Measurements from ENCODE around the gene PHF8. TPM values are rescaled to one million over a fixed set of nuclear protein-coding genes. Genes with fewer than 3 reads are reported as not detected.

PHF8 gene
- total RNA-seq, 1 experiment from 2014 or later, result 29.6 TPM

GRCh38 chrX:53984895-53985294 lies 59.4 kb downstream of the PHF8 start:
- Mint-ChIP-seq H3K4me1 (no peaks in the 10 kb centered on the region), H3K27ac (no peak overlapping the region), H3K4me3 (no peak overlapping the region), H3K9me3 (no peaks in the 10 kb centered on the region), H3K36me3 (peaks cover 36% of the 10 kb centered on the region), H3K27me3 (ENCODE audit: low read depth) (no peaks in the 10 kb centered on the region)
- CTCF ChIA-PET, result no interaction called here
- ATAC-seq (no peak), DNase-seq (ENCODE audit: low spot score) (no peak)
- no peak for TF ChIP-seq TEAD4 (CRISPR knock-in tag; IDR thresholded peaks at IDR 0.05)
- POLR2A ChIA-PET, result no interaction called here

DNA sequence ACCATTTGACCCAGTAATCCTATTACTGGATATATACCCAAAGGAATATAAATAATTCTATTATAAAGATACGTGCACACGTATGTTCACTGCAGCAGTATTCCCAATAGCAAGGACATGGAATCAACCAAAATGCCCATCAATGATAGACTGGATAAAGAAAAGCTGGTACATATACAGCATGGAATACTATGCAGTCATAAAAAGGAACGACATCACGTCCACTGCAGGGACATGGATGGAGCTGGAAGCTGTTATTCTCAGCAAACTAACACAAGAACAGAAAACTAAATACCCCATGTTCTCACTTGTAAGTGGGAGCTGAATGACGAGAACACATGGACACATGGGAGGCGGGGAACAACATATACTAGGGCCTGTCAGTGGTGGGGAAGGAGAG lies 69.7 kb downstream of the PHF8 start:
- peaks cover 3% of the 10 kb centered on the region; the same call in 1 of the 2 replicates for H3K4me1 Mint-ChIP-seq
- ChIA-PET CTCF (no interaction called here), POLR2A (no interaction called here)
- H3K4me3 Mint-ChIP-seq, result no peak overlapping the region
- H3K36me3 Mint-ChIP-seq, result peaks cover 41% of the 10 kb centered on the region
- no peak for TF ChIP-seq AR (CRISPR knock-in tag; IDR thresholded peaks at IDR 0.05)
- TF ChIP-seq ELF4 (CRISPR knock-in tag; IDR thresholded peaks at IDR 0.05; ENCODE audit: low read depth), result no peak
- no peak for TF ChIP-seq MAX (CRISPR knock-in tag; IDR thresholded peaks at IDR 0.05)
- TF ChIP-seq ZNF317 (CRISPR knock-in tag; IDR thresholded peaks at IDR 0.05; ENCODE audit: borderline replicate concordance, low read depth), result no peak
- TF ChIP-seq TCF7 (CRISPR knock-in tag; IDR thresholded peaks at IDR 0.05; ENCODE audit: low read depth), result no peak
- no peak for TF ChIP-seq CBFB (CRISPR knock-in tag; IDR thresholded peaks at IDR 0.05; ENCODE audit: low read depth)
- TF ChIP-seq FOXK1 (CRISPR knock-in tag; IDR thresholded peaks at IDR 0.05), result no peak
- no peak for TF ChIP-seq ZNF423 (CRISPR knock-in tag; IDR thresholded peaks at IDR 0.05)
- TF ChIP-seq SMAD3 (CRISPR knock-in tag; IDR thresholded peaks at IDR 0.05; ENCODE audit: borderline replicate concordance), result no peak
- no peak for TF ChIP-seq IRF1 (CRISPR knock-in tag; IDR thresholded peaks at IDR 0.05)
- no peak for TF ChIP-seq ZNF671 (CRISPR knock-in tag; IDR thresholded peaks at IDR 0.05)
- TF ChIP-seq NFE2L1 (CRISPR knock-in tag; IDR thresholded peaks at IDR 0.05), result no peak
- TF ChIP-seq, protein P1, sequence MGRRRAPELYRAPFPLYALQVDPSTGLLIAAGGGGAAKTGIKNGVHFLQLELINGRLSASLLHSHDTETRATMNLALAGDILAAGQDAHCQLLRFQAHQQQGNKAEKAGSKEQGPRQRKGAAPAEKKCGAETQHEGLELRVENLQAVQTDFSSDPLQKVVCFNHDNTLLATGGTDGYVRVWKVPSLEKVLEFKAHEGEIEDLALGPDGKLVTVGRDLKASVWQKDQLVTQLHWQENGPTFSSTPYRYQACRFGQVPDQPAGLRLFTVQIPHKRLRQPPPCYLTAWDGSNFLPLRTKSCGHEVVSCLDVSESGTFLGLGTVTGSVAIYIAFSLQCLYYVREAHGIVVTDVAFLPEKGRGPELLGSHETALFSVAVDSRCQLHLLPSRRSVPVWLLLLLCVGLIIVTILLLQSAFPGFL (CRISPR knock-in tag; IDR thresholded peaks at IDR 0.05; ENCODE audit: borderline replicate concordance), result no peak
- no peak for TF ChIP-seq ZBTB43 (CRISPR knock-in tag; IDR thresholded peaks at IDR 0.05)
- TF ChIP-seq SP1 (CRISPR knock-in tag; conservative IDR thresholded peaks at IDR 0.05), result no peak
- TF ChIP-seq FOXJ3 (CRISPR knock-in tag; IDR thresholded peaks at IDR 0.05; ENCODE audit: borderline replicate concordance), result no peak
- TF ChIP-seq ETV6 (CRISPR knock-in tag; IDR thresholded peaks at IDR 0.05), result no peak
- TF ChIP-seq OVOL2 (CRISPR knock-in tag; IDR thresholded peaks at IDR 0.05; ENCODE audit: borderline replicate concordance), result no peak
- TF ChIP-seq, protein P2, sequence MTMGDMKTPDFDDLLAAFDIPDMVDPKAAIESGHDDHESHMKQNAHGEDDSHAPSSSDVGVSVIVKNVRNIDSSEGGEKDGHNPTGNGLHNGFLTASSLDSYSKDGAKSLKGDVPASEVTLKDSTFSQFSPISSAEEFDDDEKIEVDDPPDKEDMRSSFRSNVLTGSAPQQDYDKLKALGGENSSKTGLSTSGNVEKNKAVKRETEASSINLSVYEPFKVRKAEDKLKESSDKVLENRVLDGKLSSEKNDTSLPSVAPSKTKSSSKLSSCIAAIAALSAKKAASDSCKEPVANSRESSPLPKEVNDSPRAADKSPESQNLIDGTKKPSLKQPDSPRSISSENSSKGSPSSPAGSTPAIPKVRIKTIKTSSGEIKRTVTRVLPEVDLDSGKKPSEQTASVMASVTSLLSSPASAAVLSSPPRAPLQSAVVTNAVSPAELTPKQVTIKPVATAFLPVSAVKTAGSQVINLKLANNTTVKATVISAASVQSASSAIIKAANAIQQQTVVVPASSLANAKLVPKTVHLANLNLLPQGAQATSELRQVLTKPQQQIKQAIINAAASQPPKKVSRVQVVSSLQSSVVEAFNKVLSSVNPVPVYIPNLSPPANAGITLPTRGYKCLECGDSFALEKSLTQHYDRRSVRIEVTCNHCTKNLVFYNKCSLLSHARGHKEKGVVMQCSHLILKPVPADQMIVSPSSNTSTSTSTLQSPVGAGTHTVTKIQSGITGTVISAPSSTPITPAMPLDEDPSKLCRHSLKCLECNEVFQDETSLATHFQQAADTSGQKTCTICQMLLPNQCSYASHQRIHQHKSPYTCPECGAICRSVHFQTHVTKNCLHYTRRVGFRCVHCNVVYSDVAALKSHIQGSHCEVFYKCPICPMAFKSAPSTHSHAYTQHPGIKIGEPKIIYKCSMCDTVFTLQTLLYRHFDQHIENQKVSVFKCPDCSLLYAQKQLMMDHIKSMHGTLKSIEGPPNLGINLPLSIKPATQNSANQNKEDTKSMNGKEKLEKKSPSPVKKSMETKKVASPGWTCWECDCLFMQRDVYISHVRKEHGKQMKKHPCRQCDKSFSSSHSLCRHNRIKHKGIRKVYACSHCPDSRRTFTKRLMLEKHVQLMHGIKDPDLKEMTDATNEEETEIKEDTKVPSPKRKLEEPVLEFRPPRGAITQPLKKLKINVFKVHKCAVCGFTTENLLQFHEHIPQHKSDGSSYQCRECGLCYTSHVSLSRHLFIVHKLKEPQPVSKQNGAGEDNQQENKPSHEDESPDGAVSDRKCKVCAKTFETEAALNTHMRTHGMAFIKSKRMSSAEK (CRISPR knock-in tag; IDR thresholded peaks at IDR 0.05; ENCODE audit: borderline replicate concordance), result no peak
- TF ChIP-seq ZNF138 (CRISPR knock-in tag; conservative IDR thresholded peaks at IDR 0.05), result no peak
- ATAC-seq, result no peak
- no peaks in the 10 kb centered on the region; the same call in 1 of the 2 replicates for H3K27me3 Mint-ChIP-seq (ENCODE audit: low read depth)
- H3K9me3 Mint-ChIP-seq, result peaks cover 16% of the 10 kb centered on the region
- no peak for DNase-seq (ENCODE audit: low spot score)
- H3K27ac Mint-ChIP-seq, result no peak overlapping the region

Measured in WTC11 (cell line).